ENCODE measurements around the gene LRRK1. TPM values are rescaled to one million over a fixed set of nuclear protein-coding genes. Genes with fewer than 3 reads are reported as not detected.
A peak's percentile ranks its signal among the peaks of the same experiment; 100 is the strongest.

The LRRK1 gene
- total and polyA plus RNA-seq, 2 experiments from 2014 or later = 2.6 to 4.5 TPM

- Histone ChIP-seq H3K4me2 (0 out of 2 replicates have a peak overlapping the region, but pooled peaks have one; percentile 25), H3K9me2 (ENCODE audit: insufficient read depth) (peaks cover 8% of the 10 kb centered on the region; the same call in 1 of the 2 replicates), H3K79me2 (replicated peaks; ENCODE audit: insufficient read depth) (no peaks in the 10 kb centered on the region), H4K20me1 (replicated peaks; ENCODE audit: insufficient read depth) (no peaks in the 10 kb centered on the region), H2AFZ (no peak overlapping the region), H3K4me1 (ENCODE audit: insufficient read depth) (peaks cover 10% of the 10 kb centered on the region; the same call in 1 of the 2 replicates), H3K27ac (ENCODE audit: low read depth) (no peak overlapping the region), H3K36me3 (ENCODE audit: insufficient read depth) (no peaks in the 10 kb centered on the region), H3K4me3 (no peak overlapping the region), H3K27me3 (ENCODE audit: insufficient read depth) (no peaks in the 10 kb centered on the region), H3F3A (replicated peaks; ENCODE audit: low read depth) (no peaks in the 10 kb centered on the region)
- TF ChIP-seq ZNF331 (CRISPR knock-in tag; IDR thresholded peaks at IDR 0.05; ENCODE audit: low read depth) (no peak), EZH2phosphoT487 (IDR thresholded peaks at IDR 0.05; ENCODE audit: unreplicated experiment) (no peak), REST (IDR thresholded peaks at IDR 0.05; ENCODE audit: unreplicated experiment) (no peak), ZNF462 (CRISPR knock-in tag; IDR thresholded peaks at IDR 0.05) (peak; percentile 59; the same call in 1 of the 2 replicates), ZNF114 (CRISPR knock-in tag; IDR thresholded peaks at IDR 0.05) (0 out of 2 replicates have a peak, but pooled peaks have one; percentile 44)
- Mint-ChIP-seq H3K27ac (0 out of 2 replicates have a peak overlapping the region, but pooled peaks have one; percentile 1), H3K4me3 (0 out of 3 replicates have a peak overlapping the region, but pooled peaks have one; percentile 15), H3K4me1 (peaks cover 20% of the 10 kb centered on the region), H3K36me3 (ENCODE audit: low read depth) (peaks cover 14% of the 10 kb centered on the region; the same call in 2 of the 3 replicates), H3K27me3 (ENCODE audit: insufficient read depth, low read depth, poor library complexity) (peaks cover 3% of the 10 kb centered on the region), H3K9me3 (peaks cover 18% of the 10 kb centered on the region)
- ATAC-seq = peak; percentile 92
- DNase-seq (ENCODE audit: low spot score) = peak; percentile 66
Measured at GRCh38 chr15:101000271-101000681, 81.1 kb downstream of the LRRK1 start.

All from GM23338 (cell line).